HG03060 (cell line): ENCODE measurements around the gene CHRDL2.

Experiments used
- ATAC-seq: cut with Tn5 transposase; IDR thresholded peaks from one replicate; pipeline ENCODE4 v1.9.1; 2021; ENCODE audit warnings: low read depth, moderate number of reproducible peaks; ENCODE audit not compliant: unreplicated experiment

CHRDL2 gene

DNA sequence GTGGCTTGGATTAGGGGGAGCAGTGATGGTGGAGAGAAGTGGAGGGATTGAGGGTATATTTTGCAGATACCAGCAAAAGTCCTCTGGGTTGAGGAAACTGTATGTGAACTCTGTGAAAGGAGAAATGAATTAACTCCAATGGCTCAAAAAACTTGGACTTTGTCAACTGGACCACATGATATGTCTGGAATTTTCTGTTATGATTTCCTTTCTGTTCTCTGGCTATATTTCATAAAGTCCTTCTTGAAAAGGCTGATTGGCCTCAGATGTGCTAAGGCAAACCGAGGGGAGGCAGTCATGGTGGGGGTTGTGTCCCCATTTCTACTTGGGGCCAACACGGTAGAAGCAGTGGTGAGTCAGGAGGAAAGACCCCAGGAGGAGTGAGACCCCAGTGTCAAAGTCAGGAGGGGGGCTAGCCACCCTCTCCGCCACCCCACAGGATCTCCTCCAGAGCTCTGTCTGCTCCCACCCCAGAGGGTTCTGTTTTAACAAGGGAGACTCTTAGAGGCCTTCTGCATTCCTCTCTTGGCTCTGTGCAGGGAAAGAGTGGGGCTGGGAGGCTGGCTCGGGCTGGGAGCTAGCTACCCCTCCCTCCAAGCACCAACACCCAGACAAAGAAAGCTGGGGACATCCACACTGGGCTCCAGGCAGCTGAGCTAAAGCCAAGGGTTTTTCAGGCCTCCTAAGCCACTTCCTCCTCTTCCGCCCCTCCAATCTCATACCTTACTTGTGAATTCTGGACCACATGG, 13.8 kb downstream of the CHRDL2 start:
- no peak for ATAC-seq

DNA sequence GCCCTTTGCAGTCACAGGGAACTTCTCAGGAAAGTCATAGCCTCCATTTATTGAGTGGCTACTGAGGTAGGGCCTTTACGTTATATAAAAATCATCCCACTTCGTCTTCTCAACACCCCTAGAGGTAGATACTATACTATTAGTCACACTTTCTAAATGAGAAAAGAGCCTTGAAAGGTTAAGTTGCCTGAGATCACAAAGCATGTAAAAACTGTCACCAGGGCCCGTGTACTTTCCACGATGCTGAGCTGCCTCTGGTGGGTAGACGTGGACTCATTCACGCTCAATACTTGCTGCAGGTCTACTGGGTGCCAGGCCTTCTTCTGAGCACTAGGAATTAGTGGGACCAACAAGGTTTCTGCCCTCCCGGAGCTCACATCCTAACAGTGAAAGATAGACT, 16.3 kb downstream of the CHRDL2 start:
- no peak for ATAC-seq

DNA sequence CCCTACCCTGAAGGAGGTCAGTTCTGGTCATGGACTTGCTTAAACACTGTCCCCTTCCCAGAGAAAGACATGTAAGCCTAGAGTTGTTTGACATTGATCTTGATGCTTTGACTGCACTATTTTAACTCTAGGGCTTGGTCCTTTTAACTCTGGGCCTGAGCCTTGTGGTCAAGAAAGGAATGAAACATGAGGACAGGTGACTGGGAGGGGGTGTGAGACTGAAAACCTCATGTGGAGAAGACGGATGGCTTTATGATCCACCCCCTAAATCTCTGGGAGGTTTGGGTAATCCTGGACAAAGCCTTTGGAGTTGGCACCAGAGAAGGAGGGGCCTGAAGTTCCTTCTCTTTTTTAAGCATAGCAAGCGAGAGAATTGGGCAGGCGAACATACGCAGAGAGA, 17.5 kb downstream of the CHRDL2 start:
- ATAC-seq = no peak

DNA sequence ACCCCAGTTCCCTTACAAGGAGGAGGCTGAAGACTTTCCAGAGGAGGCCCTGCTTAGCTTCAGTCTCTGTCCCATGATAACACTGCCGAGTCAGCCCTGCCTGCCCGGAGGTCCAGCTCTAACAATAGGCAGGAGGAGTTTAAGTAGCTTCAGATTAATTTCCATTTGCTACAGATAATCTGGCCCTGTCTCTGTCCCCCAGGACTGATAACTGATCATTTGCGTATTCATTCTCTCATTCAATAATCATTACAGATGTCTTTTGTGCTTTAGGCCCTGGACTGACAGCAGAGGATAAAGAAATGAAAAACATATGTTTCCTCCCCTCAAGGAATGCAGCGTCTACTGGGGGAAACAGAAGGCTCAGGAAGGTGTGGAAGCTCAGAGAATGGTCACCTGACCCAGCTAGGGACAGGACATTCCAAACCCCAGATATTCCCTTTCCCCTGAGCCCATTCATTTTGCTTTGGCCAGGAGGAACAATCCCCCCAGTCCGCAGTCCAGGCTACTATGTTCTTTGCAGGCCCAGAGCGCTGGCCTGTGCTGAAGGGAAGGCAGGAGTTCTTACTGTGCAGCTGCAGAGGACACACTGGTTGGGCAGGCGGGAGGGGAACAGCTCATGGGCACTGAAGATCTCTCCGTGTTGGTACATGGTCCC, 20.8 kb downstream of the CHRDL2 start:
- ATAC-seq = no peak

DNA sequence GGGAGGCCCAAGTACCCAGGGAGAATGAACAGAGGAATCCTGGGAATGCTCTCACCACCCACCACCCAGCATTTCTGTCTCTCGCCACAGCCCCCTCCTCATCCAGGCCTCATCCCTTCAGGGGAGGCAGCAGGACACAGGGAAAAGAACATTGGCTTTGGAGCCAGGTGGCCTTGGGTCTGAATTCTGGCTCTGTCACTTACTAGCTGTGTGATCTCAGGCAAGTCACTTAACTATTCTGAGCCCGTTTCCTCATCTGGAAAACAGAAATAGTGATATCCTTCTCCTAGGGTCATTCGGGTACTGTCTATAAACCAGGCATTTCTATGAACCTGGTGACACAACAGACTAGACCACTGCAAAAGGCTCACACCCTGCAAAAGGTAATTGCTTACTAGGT, 22.1 kb downstream of the CHRDL2 start:
- ATAC-seq = no peak

DNA sequence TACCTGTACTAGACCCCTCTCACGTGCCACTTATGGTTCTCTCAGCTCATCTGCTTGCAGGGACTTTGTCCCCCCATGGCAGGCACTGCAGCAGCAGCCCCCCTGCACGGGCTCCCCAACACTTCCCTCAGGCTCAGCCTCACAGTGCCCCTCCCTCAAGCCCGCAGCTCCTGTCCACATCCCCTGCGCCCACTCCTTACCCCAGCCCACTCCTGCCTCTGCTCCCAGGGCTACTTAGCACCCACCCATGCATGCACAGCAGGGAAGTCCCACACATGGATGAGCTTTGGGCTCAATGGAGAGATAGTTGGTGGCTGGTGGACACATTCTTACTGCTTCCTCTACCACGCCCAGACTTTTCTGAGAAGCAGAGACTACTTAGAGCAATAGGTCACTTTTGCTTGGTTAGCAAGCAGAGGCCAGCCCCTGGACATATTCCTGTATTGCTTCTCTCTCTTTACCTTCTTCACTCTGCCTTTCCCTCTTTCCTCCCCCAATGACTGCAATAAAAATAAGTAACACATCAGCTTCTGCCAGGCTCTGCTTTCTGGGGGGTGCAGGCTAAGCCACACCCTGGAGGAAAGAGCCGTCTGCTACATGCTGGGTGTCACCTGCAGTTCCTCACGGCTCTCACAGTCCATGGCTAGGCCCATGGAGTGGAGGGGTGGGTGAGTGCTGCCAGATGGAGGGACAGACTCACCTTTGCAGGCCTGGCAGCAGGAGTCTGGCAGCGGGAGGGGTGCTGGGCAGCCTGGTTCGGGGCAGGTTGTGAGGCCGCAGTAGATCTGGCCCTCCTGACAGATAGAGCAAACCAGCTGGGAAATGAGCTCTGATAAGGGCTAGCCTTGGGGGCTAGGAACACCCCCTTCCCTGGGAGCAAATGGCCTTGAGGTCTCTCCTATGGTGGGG, 23.4 kb downstream of the CHRDL2 start:
- no peak for ATAC-seq

DNA sequence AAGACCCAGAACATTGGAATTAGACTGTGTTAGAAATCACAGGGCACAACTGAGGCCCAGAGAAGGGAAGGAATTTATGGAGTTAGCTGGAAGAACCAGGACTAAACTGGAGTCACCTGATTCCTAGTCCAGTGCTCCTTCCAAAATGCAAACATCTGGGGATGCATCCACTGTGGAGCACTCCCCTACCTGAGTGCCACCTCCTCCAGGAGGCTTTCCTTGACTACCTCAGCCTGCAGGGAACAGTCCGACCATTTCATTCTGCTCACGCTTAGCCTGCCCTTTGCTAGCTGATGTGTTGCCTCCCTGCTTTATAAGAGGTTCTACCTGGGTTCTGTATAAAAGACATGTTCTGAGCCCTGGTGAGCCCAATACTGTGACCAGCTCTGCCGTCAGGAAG, 24.0 kb downstream of the CHRDL2 start:
- no peak for ATAC-seq

DNA sequence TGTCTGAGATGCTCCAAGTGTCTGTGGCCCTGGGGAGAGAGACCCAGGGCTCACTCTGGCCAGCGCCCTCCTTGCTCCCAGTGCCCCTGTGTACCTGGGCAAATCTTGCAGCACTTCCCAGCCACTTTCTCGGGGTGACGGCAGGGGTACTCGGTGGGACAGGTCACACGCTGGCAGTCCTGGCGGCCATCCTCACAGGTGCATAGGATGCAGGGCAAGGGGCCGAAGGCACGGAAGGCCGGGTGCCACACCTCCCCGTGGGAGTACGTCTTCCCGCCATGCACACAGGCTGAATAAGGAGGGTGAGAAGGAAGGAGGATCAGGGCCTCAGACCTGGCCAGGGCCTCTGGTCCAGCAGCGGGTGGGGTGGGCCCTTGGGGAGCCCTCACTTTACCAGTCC, 28.0 kb downstream of the CHRDL2 start:
- ATAC-seq = no peak

DNA sequence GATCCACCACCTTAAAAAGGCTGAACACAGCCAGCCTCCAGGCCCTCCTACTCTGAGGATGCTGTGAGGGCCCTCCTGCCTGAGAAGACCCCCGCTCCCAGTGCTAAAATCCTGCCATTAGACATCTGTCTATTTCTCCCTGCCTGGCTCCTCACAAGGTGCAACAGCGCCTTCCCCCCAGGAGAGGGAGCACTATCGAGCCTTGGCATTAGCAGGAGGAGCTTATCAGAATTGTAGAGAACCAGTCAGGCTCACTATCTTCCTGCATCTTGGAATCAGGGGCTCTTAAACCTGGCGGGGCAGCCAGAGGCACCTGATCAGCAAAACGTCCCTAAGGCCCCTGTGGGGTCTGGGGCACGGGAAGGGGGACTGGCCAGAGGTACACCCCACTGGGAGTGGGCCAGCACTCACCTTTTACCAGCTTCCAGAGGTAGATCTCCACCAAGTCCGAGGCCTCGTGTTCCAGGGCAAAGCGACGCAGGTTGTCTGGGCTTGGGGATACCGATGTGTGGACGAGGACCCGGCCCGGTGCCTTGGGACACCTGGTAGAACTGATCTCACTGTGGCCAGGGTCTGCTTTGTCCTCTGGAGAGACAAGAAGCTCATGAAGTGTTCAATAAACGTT, 28.7 kb downstream of the CHRDL2 start:
- ATAC-seq = no peak

DNA sequence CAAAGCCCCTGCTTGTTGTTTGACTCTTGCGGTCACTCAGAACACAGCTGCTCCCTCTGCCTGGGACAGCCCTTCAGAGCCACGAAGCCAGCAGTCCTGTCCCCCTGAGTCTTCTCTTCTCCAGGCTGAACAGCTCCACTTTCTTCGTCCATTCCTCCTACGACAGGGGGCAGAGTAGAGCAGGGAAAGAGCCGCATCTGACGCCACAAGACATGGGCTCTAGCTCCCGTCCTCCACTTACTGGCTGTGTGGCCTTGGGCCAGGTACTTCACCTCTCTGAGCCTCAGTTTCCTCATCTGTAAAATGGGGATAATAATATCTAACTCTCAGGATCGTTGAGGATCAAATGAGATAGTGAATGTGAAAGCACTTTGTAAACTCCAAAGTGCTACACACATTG, 29.9 kb downstream of the CHRDL2 start:
- no peak for ATAC-seq

DNA sequence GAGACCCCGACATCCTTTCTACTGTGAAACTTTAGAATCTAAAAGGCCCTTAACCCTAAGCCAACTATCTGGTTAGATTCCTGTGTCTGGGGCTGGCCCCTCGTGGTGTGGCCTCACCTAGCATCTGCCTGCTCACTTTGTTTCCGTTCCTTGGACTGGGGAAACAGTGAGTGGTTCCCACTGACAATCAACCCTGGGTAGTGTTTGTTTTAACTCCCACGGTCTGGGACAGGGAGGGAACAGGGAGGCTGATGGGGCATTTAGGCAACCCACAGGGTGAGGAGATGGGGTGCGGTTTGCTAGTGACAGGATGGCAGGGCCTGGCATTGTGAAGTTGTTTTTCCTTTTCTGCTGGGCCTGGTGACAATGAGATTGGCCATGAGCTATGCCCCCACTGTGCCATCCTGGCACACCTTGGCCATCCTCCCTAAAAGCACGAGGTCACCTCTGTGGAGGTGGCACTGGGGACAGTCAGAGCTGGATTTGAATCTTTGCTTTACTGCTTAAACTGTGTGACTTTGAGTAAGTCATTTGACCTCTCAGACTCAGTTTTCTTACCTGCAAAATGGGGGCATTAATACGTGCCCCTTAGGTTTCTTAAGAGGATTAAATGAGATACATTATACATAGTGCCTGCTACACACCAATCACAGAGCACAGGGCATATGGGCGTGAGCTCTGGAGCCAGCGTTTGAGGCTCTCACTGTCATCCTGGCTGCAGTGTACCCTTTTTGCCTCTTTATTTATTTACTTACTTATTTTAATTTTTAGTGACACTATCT, 31.4 kb downstream of the CHRDL2 start:
- no peak for ATAC-seq

DNA sequence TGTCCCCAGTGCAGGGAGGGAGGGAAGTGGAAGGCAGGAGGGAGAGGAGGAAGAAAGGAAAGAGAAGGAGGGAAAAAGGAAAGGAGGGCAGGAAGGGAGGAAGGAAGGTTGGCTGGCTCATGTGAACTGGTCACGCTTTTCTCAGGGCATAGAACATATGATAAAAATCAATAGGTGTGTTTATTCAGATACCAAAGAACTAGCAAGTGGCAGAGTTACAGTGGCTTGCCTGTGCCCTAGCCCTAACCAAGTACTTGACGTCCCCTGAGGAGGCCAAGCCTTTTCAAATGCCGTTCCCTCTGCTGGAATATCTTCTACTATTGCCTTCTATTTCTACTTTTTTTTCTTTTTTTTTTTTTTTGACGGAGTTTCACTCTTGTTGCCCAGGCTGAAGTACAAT, 33.5 kb downstream of the CHRDL2 start:
- ATAC-seq = no peak

DNA sequence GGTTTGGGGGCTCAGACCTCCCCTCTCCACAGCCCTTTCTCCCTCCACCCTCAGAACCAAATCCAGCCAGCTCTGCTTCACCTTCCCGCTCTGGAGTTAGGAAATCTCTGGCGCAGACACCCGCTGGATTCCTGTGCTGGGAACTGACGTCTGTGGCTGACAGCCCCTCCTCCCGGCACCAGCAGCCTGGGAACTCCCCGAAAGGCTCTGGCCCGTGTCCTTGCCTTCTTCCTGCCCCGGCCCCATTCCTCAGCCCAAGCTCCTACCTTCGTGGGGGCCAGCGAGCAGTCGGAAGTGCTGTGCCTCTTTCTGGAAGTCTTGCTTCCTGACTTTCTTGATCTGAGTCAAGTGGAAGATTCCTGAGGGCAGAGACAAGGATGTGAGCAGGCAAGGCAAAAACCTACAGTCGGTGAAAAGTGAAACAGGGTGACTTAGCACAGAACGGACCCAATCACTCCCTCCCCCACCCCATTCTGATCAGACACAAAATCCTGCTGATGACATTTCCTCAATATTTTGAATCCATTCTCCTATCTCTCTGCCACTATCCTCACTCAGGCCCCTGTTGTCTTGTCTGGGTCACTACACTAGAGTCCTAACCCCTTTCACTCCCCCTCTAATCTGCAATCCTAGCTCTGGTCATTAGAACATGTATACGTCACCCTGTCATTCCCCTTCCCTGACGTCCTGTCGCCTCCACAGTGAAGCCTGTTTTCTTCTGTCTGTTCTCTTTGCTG, 34.1 kb downstream of the CHRDL2 start:
- ATAC-seq = no peak

DNA sequence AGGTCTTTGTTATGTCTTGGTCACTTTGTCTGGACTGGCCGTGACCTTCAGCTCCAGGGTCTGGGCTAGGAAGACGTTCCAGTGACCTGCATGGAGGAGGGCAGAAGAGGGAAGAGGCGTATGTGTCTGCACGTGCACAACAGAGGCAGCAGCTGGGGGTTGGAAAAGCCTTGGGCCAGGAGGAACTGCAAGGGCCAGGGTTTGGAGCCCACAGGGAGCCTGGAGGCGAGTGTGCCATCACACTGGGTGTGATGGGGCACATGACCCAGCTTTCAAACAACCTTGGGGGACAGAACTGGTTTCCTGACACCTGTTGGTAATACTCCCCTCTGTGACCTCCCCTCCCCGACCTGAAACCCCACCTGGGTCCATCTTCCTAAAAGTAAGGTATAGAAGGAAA, 34.7 kb downstream of the CHRDL2 start:
- no peak for ATAC-seq

DNA sequence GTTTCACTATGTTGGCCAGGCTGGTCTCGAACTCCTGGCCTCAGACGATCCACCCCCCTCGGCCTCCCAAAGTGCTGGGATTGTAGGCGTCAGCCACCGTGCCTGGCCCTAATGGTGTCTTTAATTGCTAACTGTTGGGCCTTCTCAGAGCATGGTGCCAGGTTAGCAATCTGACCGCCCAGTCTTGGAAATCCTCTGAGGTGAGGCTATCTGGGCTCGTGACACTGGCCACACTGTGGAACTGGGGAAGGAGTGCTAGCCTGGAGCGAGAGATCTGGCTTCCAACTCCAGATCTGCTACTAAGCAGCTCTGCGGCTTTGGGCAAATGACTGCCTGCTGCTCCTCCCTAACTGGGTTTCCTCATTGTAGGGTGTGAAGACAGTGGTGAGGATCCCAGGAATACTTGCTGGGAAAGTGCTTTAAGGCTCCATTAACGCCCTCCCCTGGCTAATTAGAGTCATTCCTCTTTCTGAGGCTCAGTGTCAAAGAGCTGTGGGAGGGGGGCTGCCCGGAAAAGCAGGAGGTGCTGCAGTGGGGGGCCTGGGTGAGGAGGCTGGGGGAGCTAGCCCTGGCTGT, 35.4 kb downstream of the CHRDL2 start:
- no peak for ATAC-seq

DNA sequence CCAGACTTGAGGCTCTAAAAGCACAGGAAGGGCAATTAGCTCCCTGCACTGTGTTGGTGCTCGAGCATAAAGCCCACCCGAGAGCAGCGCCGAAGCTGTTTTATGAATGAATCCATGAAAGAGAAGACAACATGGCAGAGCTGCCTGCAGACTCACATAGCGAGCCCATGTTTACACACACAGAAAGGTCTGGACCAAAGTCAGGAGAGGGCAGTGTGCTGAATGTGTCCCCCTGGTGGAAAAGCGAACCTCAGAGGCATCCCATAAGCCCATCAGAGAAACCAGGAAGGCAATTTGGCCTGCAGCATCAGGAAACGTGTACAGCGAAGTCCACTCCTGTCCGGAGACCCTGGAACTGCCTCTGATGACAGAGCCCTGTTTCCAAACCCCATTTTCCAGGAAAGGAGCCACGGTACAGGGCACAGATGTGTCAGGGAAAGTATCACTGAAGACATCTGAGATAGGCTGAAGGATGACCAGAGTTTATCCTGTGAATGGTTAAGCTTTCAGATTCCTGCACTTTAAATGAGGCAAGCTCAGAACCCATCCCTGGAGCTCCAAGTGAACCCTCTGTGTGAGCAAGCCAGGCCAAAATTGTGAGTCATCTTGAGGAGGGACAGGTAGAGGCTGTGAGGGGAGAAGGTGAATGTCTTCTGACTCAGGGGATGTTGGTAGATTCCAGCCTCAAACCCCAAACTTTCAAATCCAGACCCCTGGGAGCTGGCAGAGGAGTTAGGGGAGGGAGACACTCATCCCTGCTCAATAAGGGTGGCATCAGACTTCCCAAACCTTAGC, 36.9 kb downstream of the CHRDL2 start:
- no peak for ATAC-seq

DNA sequence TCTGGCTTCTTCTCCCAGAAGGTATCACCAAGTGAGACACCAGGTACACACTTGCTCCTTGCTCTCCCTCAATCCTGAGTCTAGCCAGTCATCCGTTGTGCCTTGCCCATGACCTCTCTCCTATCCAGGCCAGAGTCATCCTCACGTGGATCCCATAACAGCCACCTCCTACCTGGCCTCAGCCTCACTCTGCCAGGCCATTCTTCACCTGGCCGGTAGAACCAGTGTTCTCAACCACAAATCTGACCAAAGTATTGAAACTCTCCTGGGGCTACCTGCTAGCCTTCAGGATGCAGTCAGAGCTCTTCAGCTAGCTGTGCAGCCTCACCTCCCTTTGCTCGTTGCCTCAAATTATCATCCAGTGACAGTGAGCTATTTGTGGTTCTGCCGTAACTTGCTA, 37.7 kb downstream of the CHRDL2 start:
- no peak for ATAC-seq

DNA sequence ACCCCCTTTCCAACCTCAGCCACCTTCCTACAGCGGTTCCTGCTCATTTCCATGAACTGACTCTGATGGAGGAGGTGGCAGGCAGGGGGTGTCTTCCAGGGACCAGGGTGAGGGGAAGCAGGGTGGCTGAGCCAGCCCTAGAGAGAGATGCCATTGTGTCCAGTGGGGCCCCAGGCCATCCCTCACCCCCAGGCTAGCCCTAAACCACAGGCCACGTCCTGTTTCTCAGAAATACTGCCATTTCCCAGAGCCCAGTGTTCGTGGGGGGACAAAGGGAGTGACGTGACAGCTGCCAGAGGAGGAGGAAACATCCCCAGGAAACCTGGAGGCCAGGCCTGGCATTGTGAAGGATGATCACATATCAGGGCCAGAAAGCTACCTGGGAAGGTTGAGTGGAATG, 39.5 kb downstream of the CHRDL2 start:
- no peak for ATAC-seq
